ENCODE data around the gene KLF7.

The KLF7 gene

GRCh38 chr2:207166349-207167098 lies 776 bp upstream of the KLF7 start:
- peak; percentile 58 for DNase-seq

GRCh38 chr2:207166039-207166348 lies 246 bp upstream of the KLF7 start:
- DNase-seq = peak; percentile 95

GRCh38 chr2:207164006-207164831 lies 1.5 kb downstream of the KLF7 start:
- DNase-seq = no peak

GRCh38 chr2:207163756-207164005 lies 2.1 kb downstream of the KLF7 start:
- no peak for DNase-seq

- no peak for DNase-seq
Observed at GRCh38 chr2:207163053-207163755, 2.5 kb downstream of the KLF7 start.

- DNase-seq = no peak
Observed at GRCh38 chr2:207162316-207162715, 3.4 kb downstream of the KLF7 start.

- DNase-seq = no peak
Observed at GRCh38 chr2:207161247-207162123, 4.3 kb downstream of the KLF7 start.

GRCh38 chr2:207160115-207160514 lies 5.6 kb downstream of the KLF7 start:
- no peak for DNase-seq

- no peak for DNase-seq
Observed at GRCh38 chr2:207159002-207159401, 6.7 kb downstream of the KLF7 start.

- DNase-seq = no peak
Observed at GRCh38 chr2:207157731-207158130, 8.0 kb downstream of the KLF7 start.

- no peak for DNase-seq
Observed at GRCh38 chr2:207157162-207157481, 8.6 kb downstream of the KLF7 start.

- no peak for DNase-seq
Observed at GRCh38 chr2:207156451-207157161, 9.1 kb downstream of the KLF7 start.

- DNase-seq = no peak
Observed at GRCh38 chr2:207155516-207156444, 10.0 kb downstream of the KLF7 start.

GRCh38 chr2:207154556-207155510 lies 10.9 kb downstream of the KLF7 start:
- no peak for DNase-seq

GRCh38 chr2:207153266-207153975 lies 12.3 kb downstream of the KLF7 start:
- DNase-seq = no peak

GRCh38 chr2:207151048-207151447 lies 14.7 kb downstream of the KLF7 start:
- DNase-seq = no peak

- DNase-seq = no peak
Observed at GRCh38 chr2:207150284-207150683, 15.5 kb downstream of the KLF7 start.

GRCh38 chr2:207149249-207150213 lies 16.2 kb downstream of the KLF7 start:
- no peak for DNase-seq
